PC-9 (cell line): Measurements from ENCODE around the gene ARL4A.

ENCODE experiments used
- CTCF ChIP-seq: fragments of 200-600 bp; sonication (generic); conservative IDR thresholded peaks from 2 replicates; pipeline ENCODE4 v1.6.1; 2017; ENCODE audit warnings: mixed run types, antibody characterized with exemption, mild to moderate bottlenecking, moderate library complexity
- EZH2 ChIP-seq: fragments of 200-600 bp; sonication (generic); IDR thresholded peaks from 2 replicates; pipeline ENCODE4 v1.8.0; 2017; ENCODE audit warnings: antibody characterized with exemption, low read depth

DNA sequence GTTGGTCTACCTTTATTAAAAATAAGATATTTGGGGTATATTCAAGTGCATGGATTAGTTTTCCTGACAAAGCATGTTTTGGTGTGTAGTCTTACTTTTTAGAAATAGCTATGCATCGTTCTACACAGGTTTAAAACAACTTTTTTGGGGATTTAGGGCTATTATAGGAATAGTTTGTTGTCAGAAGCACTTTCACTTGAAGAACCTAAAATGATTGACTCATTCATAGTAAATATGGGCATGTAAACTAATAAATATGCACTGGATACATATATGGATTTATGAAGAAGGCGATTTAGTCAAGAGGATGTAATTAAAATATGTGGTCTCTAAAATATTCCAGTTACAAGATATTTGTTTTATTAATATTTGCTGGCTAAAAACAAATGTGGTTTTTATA is 2.0 kb downstream of the ARL4A start:
- TF ChIP-seq EZH2 = no peak
- no peak for TF ChIP-seq CTCF
